HG02588 (cell line): ENCODE measurements around the gene TNKS1BP1.
"Not testable (repeated sequence)": the region's sequence is repeated elsewhere in the genome, so short reads cannot be mapped to it uniquely, and the experiment has no call there.

Experiments used
- ATAC-seq: cut with Tn5 transposase; IDR thresholded peaks from one replicate; pipeline ENCODE4 v1.9.1; 2021; ENCODE audit warnings: mild to moderate bottlenecking, moderate library complexity; ENCODE audit not compliant: unreplicated experiment

Gene TNKS1BP1

GRCh38 chr11:57353852-57354251, 29.1 kb upstream of the TNKS1BP1 start:
- no peak for ATAC-seq

- no peak for ATAC-seq
These were observed 28.7 kb upstream of the TNKS1BP1 start for GRCh38 chr11:57353446-57353845.

- ATAC-seq: no peak
These were observed 28.3 kb upstream of the TNKS1BP1 start for GRCh38 chr11:57353036-57353435.

- ATAC-seq: no peak
These were observed 24.9 kb upstream of the TNKS1BP1 start for GRCh38 chr11:57349491-57350274.

- ATAC-seq: no peak
These were observed 24.0 kb upstream of the TNKS1BP1 start for GRCh38 chr11:57348636-57349313.

GRCh38 chr11:57348052-57348451, 23.3 kb upstream of the TNKS1BP1 start:
- ATAC-seq: no peak

GRCh38 chr11:57347336-57347735, 22.6 kb upstream of the TNKS1BP1 start:
- no peak for ATAC-seq

GRCh38 chr11:57345555-57346211, 20.9 kb upstream of the TNKS1BP1 start:
- peak; percentile 77 for ATAC-seq

GRCh38 chr11:57344826-57345225, 20.1 kb upstream of the TNKS1BP1 start:
- no peak for ATAC-seq

GRCh38 chr11:57343825-57344224, 19.1 kb upstream of the TNKS1BP1 start:
- no peak for ATAC-seq

- ATAC-seq: no peak
These were observed 17.9 kb upstream of the TNKS1BP1 start for GRCh38 chr11:57342702-57343101.

GRCh38 chr11:57341250-57341808, 16.6 kb upstream of the TNKS1BP1 start:
- ATAC-seq: no peak

GRCh38 chr11:57340039-57340615, 15.4 kb upstream of the TNKS1BP1 start:
- ATAC-seq: no peak

- ATAC-seq: no peak
These were observed 14.6 kb upstream of the TNKS1BP1 start for GRCh38 chr11:57339328-57339727.

GRCh38 chr11:57338142-57338541, 13.4 kb upstream of the TNKS1BP1 start, which contains the start of gene P2RX3:
TSS of gene P2RX3 (plus strand) at chr11:57338352. CDS start at chr11:57338551, 199 bp downstream.
- no peak for ATAC-seq

- ATAC-seq: not testable (repeated sequence)
These were observed 12.1 kb upstream of the TNKS1BP1 start for GRCh38 chr11:57336856-57337255.

GRCh38 chr11:57336111-57336666, 11.4 kb upstream of the TNKS1BP1 start:
- ATAC-seq: no peak

- peak; percentile 100 for ATAC-seq
These were observed 10.8 kb upstream of the TNKS1BP1 start, which contains the start of gene SSRP1 for GRCh38 chr11:57335343-57336110. TSS of gene SSRP1 (minus strand) at chr11:57335892. CDS start at chr11:57335121, 771 bp downstream.

GRCh38 chr11:57335023-57335342, 10.2 kb upstream of the TNKS1BP1 start:
- ATAC-seq: no peak
